Measurements from ENCODE around the gene CNMD.

CNMD gene

DNA sequence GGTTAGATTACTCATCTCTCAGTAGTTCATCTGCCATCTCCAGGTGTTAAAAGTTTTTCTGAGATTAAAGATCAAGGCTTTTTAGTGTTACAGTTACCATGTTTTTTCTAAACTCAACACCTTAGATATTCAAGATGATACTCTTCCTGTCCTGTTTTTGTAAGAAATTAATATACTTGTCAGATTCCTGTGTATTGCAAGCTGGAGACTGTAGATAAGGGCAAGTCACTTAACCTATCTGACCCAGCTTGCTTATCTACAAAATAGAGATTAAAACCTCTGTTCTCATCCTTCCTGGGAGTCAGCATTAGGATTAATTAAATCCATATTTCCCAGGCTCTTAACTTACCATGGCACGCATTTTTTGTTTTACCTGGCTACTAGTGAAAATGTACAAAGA is 61.8 kb downstream of the CNMD start:
- no peak for DNase-seq

DNA sequence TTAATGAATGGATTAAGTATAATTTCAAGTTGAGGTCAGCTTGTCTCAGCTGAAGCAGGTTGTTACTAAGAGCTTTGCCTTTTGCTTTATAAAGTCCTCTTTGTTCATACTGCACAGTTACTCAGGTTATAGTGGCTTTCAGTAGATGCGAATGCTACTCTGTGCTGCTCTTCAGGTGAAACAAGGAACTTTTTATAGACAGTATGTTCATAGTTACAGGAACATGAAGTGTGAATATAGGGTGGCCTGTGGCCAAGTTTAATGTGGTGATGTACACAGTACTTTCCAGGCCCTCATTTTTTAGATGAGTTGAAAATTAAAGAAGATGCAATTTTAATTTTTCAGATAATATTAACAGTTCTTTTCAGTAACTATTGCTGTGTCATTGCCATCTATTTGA is 66.2 kb downstream of the CNMD start:
- DNase-seq = no peak

DNA sequence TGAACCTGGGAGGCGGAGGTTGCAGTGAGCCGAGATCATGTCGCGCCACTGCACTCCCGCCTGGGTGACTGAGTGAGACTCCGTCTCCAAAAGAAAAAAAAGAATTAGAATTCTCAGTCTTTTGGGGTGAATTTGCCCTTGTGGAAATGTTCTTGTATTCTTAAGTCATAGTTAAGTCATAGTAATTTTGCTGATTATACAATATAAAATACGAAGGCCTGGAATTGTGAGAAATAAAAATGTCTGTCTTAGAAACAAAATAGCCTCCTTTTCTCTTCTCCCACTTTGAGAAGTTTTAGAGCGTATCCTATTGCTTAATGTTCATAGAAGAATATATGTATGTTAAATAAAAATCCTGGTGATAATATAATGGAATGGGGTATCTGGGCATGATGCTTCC is 68.9 kb downstream of the CNMD start:
- DNase-seq = no peak

DNA sequence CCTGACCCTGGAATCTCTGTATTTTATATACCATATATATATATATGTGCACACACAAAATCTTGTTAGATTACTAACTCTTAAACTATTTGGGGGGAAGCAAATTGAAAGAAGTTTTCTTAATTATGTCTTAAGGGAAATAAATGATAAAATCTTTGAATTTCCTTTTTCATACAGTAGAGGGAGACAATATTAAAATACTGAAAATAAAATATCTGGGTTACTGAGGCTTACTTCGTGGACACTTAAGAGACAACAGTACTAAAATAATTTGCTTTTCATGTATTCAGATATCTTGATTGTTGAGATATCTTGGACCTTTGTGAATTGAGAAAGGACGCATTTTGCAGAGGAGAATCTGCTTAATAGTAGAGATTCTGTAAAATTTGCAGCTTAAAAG is 69.9 kb downstream of the CNMD start:
- no peak for DNase-seq

DNA sequence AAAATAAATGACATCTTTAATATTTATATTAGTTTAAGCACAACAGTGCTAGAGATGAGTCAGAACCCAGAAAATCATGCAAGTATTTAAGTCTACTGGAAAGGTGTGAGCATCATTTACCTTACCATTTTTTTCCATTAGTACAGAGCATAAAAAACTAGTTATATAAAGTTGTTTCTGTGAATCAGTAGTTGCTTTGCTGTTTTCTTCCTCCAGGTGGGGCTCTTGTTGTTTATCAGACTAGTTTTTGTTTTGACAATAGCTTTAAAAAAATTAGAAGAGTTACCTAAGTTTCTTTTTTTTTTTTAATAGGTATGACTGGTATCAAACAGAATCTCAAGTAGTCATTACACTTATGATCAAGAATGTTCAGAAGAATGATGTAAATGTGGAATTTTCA is 74.3 kb downstream of the CNMD start:
- peak; percentile 13 to 29 for DNase-seq

DNA sequence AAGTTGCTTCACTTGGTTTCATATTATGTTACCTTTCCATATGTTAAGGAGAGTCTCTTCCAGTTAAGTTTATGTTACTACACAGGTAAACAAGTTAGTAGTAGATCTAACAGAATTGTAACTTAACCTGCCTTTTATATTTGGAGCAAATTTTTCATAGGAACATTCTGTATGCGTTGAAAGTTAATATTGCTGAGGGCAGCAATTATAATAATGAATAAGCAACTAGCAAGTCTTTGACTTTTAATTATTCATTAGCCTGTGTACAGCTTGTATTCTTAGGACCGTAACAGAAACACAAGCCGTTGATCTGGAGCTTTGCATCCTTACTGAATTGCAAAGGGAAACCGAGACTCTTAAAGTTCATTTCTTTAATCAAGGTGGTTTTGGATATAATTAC is 75.3 kb downstream of the CNMD start:
- DNase-seq = no peak

DNA sequence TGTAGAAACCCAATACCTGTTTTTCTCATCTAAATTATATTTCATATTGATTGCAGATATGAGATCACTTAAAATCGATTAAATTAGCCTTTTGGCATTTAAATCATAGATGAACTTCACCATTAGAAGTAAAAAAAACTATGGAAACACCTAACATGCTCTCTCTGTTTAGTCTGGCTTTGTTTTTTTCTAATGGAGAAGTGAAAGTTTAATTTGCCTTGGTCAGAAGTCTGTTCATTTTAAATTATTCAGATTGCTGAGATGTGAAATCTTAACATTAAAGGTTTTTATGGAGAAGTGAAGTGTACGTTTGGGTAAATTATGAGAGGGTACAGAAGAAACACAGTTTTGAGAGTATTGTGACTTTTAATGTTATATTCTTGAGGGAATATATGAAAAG is 80.3 kb downstream of the CNMD start:
- no peak for DNase-seq

Data from inflammatory macrophage (primary cell).